ENCODE measurements around the gene ZAR1L. TPM values are rescaled to one million over a fixed set of nuclear protein-coding genes. Genes with fewer than 3 reads are reported as not detected.

The ZAR1L gene
- total and polyA plus RNA-seq, 9 of the 15 experiments (the other 6 are each of a cell fraction or from before 2014, with no cell fraction given): not detected

Other genes starting within 250 kb of the ZAR1L start
- 5.8 and 9.1 TPM in 2 replicates for gene BRCA2, start 145 bp upstream of the ZAR1L start, total RNA-seq (2014; rRNA removed)
- 15.1 and 19.8 TPM in 2 replicates for gene BRCA2, start 145 bp upstream of the ZAR1L start, total RNA-seq (2014; rRNA removed; fragmentation: Illumina TruSeq; extraction: Trizol)
- 14.2 and 17.3 TPM in 2 replicates for gene BRCA2, start 145 bp upstream of the ZAR1L start, total RNA-seq (2015; rRNA removed; fragmentation: Illumina TruSeq; extraction: Trizol)
- 10.6 and 11.4 TPM in 2 replicates for gene BRCA2, start 145 bp upstream of the ZAR1L start, total RNA-seq (2021)
- gene BRCA2, start 145 bp upstream of the ZAR1L start, polyA plus RNA-seq (2011; rRNA removed): 2.5 and 5.0 TPM in 2 replicates
- 11.5 and 12.9 TPM in 2 replicates for gene BRCA2, start 145 bp upstream of the ZAR1L start, polyA plus RNA-seq (2014; fragmentation: Illumina TruSeq; extraction: Trizol)
- gene BRCA2, start 145 bp upstream of the ZAR1L start, polyA plus RNA-seq (2014; fragmentation: Nextera tagmentation; extraction: Ambion mirVana): 1 to 10 TPM; 4.3 to 5.6 TPM
- gene BRCA2, start 145 bp upstream of the ZAR1L start, polyA plus RNA-seq (2014; rRNA removed): 4.1 and 9.4 TPM in 2 replicates
- not detected in 2 replicates for gene N4BP2L1, start 112.8 kb upstream of the ZAR1L start, total RNA-seq (2014; rRNA removed)
- gene N4BP2L1, start 112.8 kb upstream of the ZAR1L start, total RNA-seq (2014; rRNA removed; fragmentation: Illumina TruSeq; extraction: Trizol): 0.11 and 0.35 TPM in 2 replicates
- 0.23 and 0.33 TPM in 2 replicates for gene N4BP2L1, start 112.8 kb upstream of the ZAR1L start, total RNA-seq (2015; rRNA removed; fragmentation: Illumina TruSeq; extraction: Trizol)
- gene N4BP2L1, start 112.8 kb upstream of the ZAR1L start, total RNA-seq (2021): 0.29 and 0.36 TPM in 2 replicates
- gene N4BP2L1, start 112.8 kb upstream of the ZAR1L start, polyA plus RNA-seq (2011; rRNA removed): 0.11 TPM in 2 replicates
- gene N4BP2L1, start 112.8 kb upstream of the ZAR1L start, polyA plus RNA-seq (2014; fragmentation: Illumina TruSeq; extraction: Trizol): 0.06 TPM in 2 replicates
- under 1 TPM; 0.11 to 0.20 TPM for gene N4BP2L1, start 112.8 kb upstream of the ZAR1L start, polyA plus RNA-seq (2014; fragmentation: Nextera tagmentation; extraction: Ambion mirVana)
- 0.11 and 0.24 TPM in 2 replicates for gene N4BP2L1, start 112.8 kb upstream of the ZAR1L start, polyA plus RNA-seq (2014; rRNA removed)
- 33.9 and 34.9 TPM in 2 replicates for gene N4BP2L2, start 223.4 kb upstream of the ZAR1L start, total RNA-seq (2014; rRNA removed)
- gene N4BP2L2, start 223.4 kb upstream of the ZAR1L start, total RNA-seq (2014; rRNA removed; fragmentation: Illumina TruSeq; extraction: Trizol): 76.4 and 87.4 TPM in 2 replicates
- 52.2 and 58.3 TPM in 2 replicates for gene N4BP2L2, start 223.4 kb upstream of the ZAR1L start, total RNA-seq (2015; rRNA removed; fragmentation: Illumina TruSeq; extraction: Trizol)
- gene N4BP2L2, start 223.4 kb upstream of the ZAR1L start, total RNA-seq (2021): 42.4 and 45.9 TPM in 2 replicates
- gene N4BP2L2, start 223.4 kb upstream of the ZAR1L start, polyA plus RNA-seq (2011; rRNA removed): 45.0 and 56.6 TPM in 2 replicates
- gene N4BP2L2, start 223.4 kb upstream of the ZAR1L start, polyA plus RNA-seq (2014; fragmentation: Illumina TruSeq; extraction: Trizol): 41.5 and 58.0 TPM in 2 replicates
- gene N4BP2L2, start 223.4 kb upstream of the ZAR1L start, polyA plus RNA-seq (2014; fragmentation: Nextera tagmentation; extraction: Ambion mirVana): 10 to 100 TPM; 46.2 to 46.5 TPM
- gene N4BP2L2, start 223.4 kb upstream of the ZAR1L start, polyA plus RNA-seq (2014; rRNA removed): 39.0 and 48.7 TPM in 2 replicates

All from K562 (cell line).